Smooth muscle cell of trachea (primary cell): ENCODE data around the gene PCDHGA1. TPM values are rescaled to one million over a fixed set of nuclear protein-coding genes. Genes with fewer than 3 reads are reported as not detected.

ENCODE experiments used
- total RNA-seq: library from RNA; depleted of rRNA; stranded (reverse); fragments of >200 nt; gene quantifications from 2 replicates; pipeline ENCODE4 v1.2.1, GENCODE V29; 2014

The PCDHGA1 gene
- total RNA-seq, 1 donor from 2014 or later = 1.3 TPM

DNA sequence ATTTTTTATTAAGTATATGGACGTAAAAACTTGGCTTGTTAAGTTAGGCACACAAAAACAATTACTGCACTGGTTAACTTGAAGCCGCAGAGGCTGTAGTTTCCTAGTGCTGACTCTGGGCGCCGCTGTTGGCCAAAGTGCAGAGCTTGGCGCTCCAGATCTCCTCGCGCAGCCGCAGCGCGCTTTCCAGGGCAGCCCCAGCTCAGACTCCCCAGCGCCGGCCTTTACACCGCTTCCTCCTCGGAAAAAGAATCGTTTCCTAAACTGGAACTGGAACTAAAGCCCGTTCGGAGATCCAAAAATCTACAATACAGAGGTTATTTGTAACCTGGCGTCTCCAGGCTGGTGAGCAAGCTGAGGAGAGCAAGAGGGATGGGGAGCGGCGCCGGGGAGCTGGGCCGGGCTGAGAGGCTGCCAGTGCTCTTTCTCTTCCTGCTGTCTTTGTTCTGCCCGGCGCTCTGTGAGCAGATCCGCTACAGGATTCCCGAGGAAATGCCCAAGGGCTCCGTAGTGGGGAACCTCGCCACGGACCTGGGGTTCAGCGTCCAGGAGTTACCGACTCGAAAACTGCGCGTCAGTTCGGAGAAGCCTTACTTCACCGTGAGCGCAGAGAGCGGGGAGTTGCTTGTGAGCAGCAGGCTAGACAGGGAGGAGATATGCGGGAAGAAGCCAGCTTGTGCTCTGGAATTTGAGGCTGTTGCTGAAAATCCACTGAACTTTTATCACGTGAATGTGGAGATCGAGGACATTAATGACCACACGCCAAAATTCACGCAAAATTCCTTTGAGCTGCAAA, 67.6 kb downstream of the PCDHGA1 start, which contains the start of gene PCDHGB5:
Gene PCDHGB5 (plus strand): TSS at position 192 of the 796 bp plus-strand sequence. CDS start 181 bp downstream, at position 373.

GRCh38 chr5:141402553-141403243, 72.4 kb downstream of the PCDHGA1 start, which contains the start of gene PCDHGA9:
Gene PCDHGA9 (plus strand): TSS chr5:141402778. CDS start chr5:141402953, 175 bp downstream.

DNA sequence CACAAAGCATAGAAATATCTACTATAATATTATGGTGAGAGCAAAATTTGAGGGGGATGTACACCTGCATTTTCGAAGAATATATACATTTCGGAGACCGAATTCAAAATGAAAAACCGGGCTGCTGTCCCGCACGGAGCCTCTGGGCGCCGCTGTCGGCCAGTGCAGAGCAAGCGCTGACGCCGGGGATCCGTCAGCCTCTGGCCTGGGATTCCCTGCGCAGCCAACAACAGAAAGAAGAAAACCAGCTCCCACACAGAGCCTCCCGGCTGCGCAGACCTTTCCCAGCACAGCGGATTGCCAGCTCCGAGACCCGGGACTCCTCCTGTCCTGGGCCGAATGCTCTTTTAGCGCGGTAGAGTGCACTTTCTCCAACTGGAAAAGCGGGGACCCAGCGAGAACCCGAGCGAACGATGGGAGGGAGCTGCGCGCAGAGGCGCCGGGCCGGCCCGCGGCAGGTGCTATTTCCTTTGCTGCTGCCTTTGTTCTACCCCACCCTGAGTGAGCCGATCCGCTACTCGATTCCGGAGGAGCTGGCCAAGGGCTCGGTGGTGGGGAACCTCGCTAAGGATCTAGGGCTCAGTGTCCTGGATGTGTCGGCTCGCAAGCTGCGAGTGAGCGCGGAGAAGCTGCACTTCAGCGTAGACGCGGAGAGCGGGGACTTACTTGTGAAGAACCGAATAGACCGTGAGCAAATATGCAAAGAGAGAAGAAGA, 77.6 kb downstream of the PCDHGA1 start, which contains the start of gene PCDHGB6:
Gene PCDHGB6 (plus strand): TSS at position 232 of the 716 bp plus-strand sequence. CDS start 182 bp downstream, at position 414.

DNA sequence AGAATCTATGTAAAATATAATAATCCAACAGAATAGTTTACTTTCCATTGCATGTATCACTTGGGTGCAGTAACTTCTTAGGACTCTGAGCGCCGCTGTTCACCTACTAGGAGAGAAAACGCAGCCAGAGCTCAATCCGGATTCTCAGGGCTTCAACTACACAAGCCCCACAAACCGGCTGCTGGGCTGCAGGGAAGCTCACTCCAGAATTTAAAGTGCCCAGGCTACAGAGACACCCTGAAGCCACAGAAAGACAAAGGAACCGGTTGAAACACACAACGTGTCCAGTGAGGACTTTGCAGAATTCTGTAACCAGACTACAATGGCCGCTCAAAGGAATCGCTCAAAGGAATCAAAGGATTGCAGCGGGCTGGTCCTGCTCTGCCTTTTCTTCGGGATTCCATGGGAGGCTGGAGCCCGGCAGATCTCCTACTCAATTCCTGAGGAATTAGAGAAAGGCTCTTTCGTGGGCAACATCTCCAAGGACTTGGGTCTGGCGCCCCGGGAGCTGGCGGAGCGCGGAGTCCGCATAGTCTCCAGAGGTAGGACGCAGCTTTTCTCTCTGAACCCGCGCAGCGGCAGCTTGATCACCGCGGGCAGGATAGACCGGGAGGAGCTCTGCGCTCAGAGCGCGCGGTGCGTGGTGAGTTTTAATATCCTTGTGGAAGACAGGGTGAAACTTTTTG, 82.7 kb downstream of the PCDHGA1 start, which contains the start of gene PCDHGA10:
Gene PCDHGA10 (plus strand): TSS at position 134 of the 686 bp plus-strand sequence. CDS start 189 bp downstream, at position 323.

DNA sequence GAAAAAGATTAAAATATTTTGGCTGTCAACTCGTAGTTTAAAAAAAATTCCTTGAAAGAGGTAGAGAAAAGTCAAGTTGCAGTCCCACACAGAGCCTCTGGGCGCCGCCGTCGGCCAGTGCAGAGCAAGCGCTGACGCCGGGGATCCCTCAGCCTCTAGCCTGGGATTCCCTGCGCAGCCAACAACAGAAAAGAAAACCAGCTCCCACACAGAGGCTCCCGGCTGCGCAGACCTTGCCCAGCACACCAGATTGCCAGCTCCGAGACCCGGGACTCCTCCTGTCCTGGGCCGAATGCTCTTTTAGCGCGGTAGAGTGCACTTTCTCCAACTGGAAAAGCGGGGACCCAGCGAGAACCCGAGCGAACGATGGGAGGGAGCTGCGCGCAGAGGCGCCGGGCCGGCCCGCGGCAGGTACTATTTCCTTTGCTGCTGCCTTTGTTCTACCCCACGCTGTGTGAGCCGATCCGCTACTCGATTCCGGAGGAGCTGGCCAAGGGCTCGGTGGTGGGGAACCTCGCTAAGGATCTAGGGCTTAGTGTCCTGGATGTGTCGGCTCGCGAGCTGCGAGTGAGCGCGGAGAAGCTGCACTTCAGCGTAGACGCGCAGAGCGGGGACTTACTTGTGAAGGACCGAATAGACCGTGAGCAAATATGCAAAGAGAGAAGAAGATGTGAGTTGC, 87.3 kb downstream of the PCDHGA1 start, which contains the start of gene PCDHGB7:
Gene PCDHGB7 (plus strand): TSS at position 184 of the 679 bp plus-strand sequence. CDS start 183 bp downstream, at position 367.

GRCh38 chr5:141420855-141421488, 90.7 kb downstream of the PCDHGA1 start, which contains the start of gene PCDHGA11:
Gene PCDHGA11 (plus strand): TSS chr5:141421051. CDS start chr5:141421228, 177 bp downstream.

GRCh38 chr5:141430332-141431113, 100.2 kb downstream of the PCDHGA1 start, which contains the start of gene PCDHGA12:
Gene PCDHGA12 (plus strand): TSS chr5:141430507. CDS start chr5:141430760, 253 bp downstream.

DNA sequence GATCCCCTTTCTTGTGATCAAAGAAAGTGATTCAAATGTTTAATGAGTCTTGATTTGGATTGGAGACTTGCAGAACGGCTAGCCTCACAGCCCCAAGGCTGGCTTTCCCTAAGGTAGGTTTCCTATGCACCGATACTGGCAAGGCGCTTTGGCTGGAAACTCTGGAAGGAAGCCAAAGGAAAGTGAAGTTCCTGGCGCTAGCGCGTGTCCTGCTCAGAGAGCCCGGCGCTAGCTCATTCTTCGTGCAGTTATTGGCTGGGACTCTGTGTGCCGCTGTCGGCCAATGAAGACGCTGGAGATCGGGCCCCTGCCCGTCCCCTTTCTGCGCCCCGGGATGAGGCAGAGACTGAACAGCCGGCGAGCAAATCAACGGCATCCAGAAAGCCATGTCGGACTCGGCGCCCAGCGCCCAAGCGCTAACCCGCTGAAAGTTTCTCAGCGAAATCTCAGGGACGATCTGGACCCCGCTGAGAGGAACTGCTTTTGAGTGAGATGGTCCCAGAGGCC, 145.4 kb downstream of the PCDHGA1 start, which contains the start of gene PCDHGC3:
Gene PCDHGC3 (plus strand): TSS at position 342 of the 507 bp plus-strand sequence. CDS start 151 bp downstream, at position 493.

GRCh38 chr5:141484641-141485311, 154.5 kb downstream of the PCDHGA1 start, which contains the start of gene PCDHGC4:
Gene PCDHGC4 (plus strand): TSS chr5:141485030. CDS start chr5:141485174, 144 bp downstream.

GRCh38 chr5:141488591-141489561, 158.6 kb downstream of the PCDHGA1 start, which contains the start of gene PCDHGC5:
Gene PCDHGC5 (plus strand): TSS chr5:141489081. CDS start chr5:141489241, 160 bp downstream.

Other genes starting within 250 kb of the PCDHGA1 start
- 0.58 and 3.0 TPM in 2 replicates for gene PCDHB2, start 235.9 kb upstream of the PCDHGA1 start, total RNA-seq
- gene PCDHB3, start 230.0 kb upstream of the PCDHGA1 start, total RNA-seq = 0.29 and 0.50 TPM in 2 replicates
- 0.15 and 0.17 TPM in 2 replicates for gene PCDHB4, start 208.7 kb upstream of the PCDHGA1 start, total RNA-seq
- 0.29 and 1.3 TPM in 2 replicates for gene PCDHB5, start 195.3 kb upstream of the PCDHGA1 start, total RNA-seq
- 0.33 TPM in 1 of 2 replicates, not detected in the other for gene PCDHB6, start 180.5 kb upstream of the PCDHGA1 start, total RNA-seq
- gene PCDHB7, start 157.9 kb upstream of the PCDHGA1 start, total RNA-seq = under 0.01 and 0.66 TPM in 2 replicates
- gene PCDHB8, start 152.7 kb upstream of the PCDHGA1 start, total RNA-seq = 0.50 TPM in 1 of 2 replicates, not detected in the other
- gene PCDHB16, start 148.1 kb upstream of the PCDHGA1 start, total RNA-seq = 0.15 and 0.50 TPM in 2 replicates
- under 0.01 and 0.17 TPM in 2 replicates for gene PCDHB9, start 143.4 kb upstream of the PCDHGA1 start, total RNA-seq
- gene PCDHB10, start 138.2 kb upstream of the PCDHGA1 start, total RNA-seq = 0.15 and 0.66 TPM in 2 replicates
- 0.50 TPM in 1 of 2 replicates, not detected in the other for gene PCDHB11, start 130.9 kb upstream of the PCDHGA1 start, total RNA-seq
- gene PCDHB12, start 121.8 kb upstream of the PCDHGA1 start, total RNA-seq = 0.15 and 0.33 TPM in 2 replicates
- under 0.01 and 1.3 TPM in 2 replicates for gene PCDHB13, start 116.6 kb upstream of the PCDHGA1 start, total RNA-seq
- gene PCDHB14, start 107.2 kb upstream of the PCDHGA1 start, total RNA-seq = 0.15 and 1.2 TPM in 2 replicates
- gene PCDHB15, start 85.1 kb upstream of the PCDHGA1 start, total RNA-seq = under 0.01 and 0.66 TPM in 2 replicates
- 0.50 and 1.0 TPM in 2 replicates for gene SLC25A2, start 26.5 kb upstream of the PCDHGA1 start, total RNA-seq
- 70.8 and 74.8 TPM in 2 replicates for gene TAF7, start 9.7 kb upstream of the PCDHGA1 start, total RNA-seq
- gene PCDHGA2, start 8.2 kb downstream of the PCDHGA1 start, total RNA-seq = 3.3 and 6.6 TPM in 2 replicates
- 1.3 and 2.6 TPM in 2 replicates for gene PCDHGA3, start 13.3 kb downstream of the PCDHGA1 start, total RNA-seq
- 4.4 and 4.5 TPM in 2 replicates for gene PCDHGB1, start 19.6 kb downstream of the PCDHGA1 start, total RNA-seq
- 8.9 and 11.1 TPM in 2 replicates for gene PCDHGA4, start 24.5 kb downstream of the PCDHGA1 start, total RNA-seq
- 5.1 TPM in 2 replicates for gene PCDHGB2, start 29.5 kb downstream of the PCDHGA1 start, total RNA-seq
- gene PCDHGA5, start 33.6 kb downstream of the PCDHGA1 start, total RNA-seq = 2.8 and 3.5 TPM in 2 replicates
- gene PCDHGB3, start 39.7 kb downstream of the PCDHGA1 start, total RNA-seq = 7.1 and 9.4 TPM in 2 replicates
- gene PCDHGA6, start 43.4 kb downstream of the PCDHGA1 start, total RNA-seq = 4.8 and 6.3 TPM in 2 replicates
- 5.4 and 8.4 TPM in 2 replicates for gene PCDHGA7, start 52.2 kb downstream of the PCDHGA1 start, total RNA-seq
- 21.5 and 38.4 TPM in 2 replicates for gene PCDHGB4, start 57.2 kb downstream of the PCDHGA1 start, total RNA-seq
- 3.9 and 5.6 TPM in 2 replicates for gene PCDHGA8, start 62.1 kb downstream of the PCDHGA1 start, total RNA-seq
- 27.9 and 40.4 TPM in 2 replicates for gene PCDHGB5, start 67.4 kb downstream of the PCDHGA1 start, total RNA-seq
- 7.4 and 8.0 TPM in 2 replicates for gene PCDHGA9, start 72.3 kb downstream of the PCDHGA1 start, total RNA-seq
- gene PCDHGB6, start 77.5 kb downstream of the PCDHGA1 start, total RNA-seq = 5.1 and 6.5 TPM in 2 replicates
- 13.8 and 14.7 TPM in 2 replicates for gene PCDHGA10, start 82.5 kb downstream of the PCDHGA1 start, total RNA-seq
- gene PCDHGB7, start 87.2 kb downstream of the PCDHGA1 start, total RNA-seq = 15.7 and 16.4 TPM in 2 replicates
- 23.0 and 26.9 TPM in 2 replicates for gene PCDHGA11, start 90.5 kb downstream of the PCDHGA1 start, total RNA-seq
- 26.0 and 35.4 TPM in 2 replicates for gene PCDHGA12, start 100.0 kb downstream of the PCDHGA1 start, total RNA-seq
- 94.1 and 137 TPM in 2 replicates for gene PCDHGC3, start 145.5 kb downstream of the PCDHGA1 start, total RNA-seq
- gene PCDHGC4, start 154.5 kb downstream of the PCDHGA1 start, total RNA-seq = 4.5 and 6.0 TPM in 2 replicates
- gene PCDHGC5, start 158.6 kb downstream of the PCDHGA1 start, total RNA-seq = 7.9 and 8.1 TPM in 2 replicates